Type B pancreatic cell (in vitro differentiated cells): ENCODE results near the gene LMCD1. TPM values are rescaled to one million over a fixed set of nuclear protein-coding genes. Genes with fewer than 3 reads are reported as not detected.

Source experiments
- DNase-seq: peaks from one replicate; pipeline ENCODE4 v3.0.0; 2021; ENCODE audit warnings: mixed read lengths; ENCODE audit not compliant: unreplicated experiment; ENCODE audit errors: extremely low spot score
- H3K27ac Mint-ChIP-seq: 2 replicates; pipeline ENCODE4 v1.8.0; 2021; ENCODE audit warnings: mild to moderate bottlenecking, mixed read lengths
- H3K27me3 Mint-ChIP-seq: 2 replicates; pipeline ENCODE4 v1.8.0; 2021; ENCODE audit warnings: mixed read lengths
- H3K36me3 Mint-ChIP-seq: 2 replicates; pipeline ENCODE4 v1.8.0; 2021; ENCODE audit warnings: mixed read lengths
- H3K4me1 Mint-ChIP-seq: one replicate; pipeline ENCODE4 v1.8.0; 2021; ENCODE audit warnings: mixed read lengths; ENCODE audit not compliant: unreplicated experiment
- H3K4me3 Mint-ChIP-seq: 2 replicates; pipeline ENCODE4 v1.8.0; 2021; ENCODE audit warnings: mild to moderate bottlenecking, mixed read lengths
- H3K9me3 Mint-ChIP-seq: 2 replicates; pipeline ENCODE4 v1.8.0; 2021; ENCODE audit warnings: mixed read lengths
- total RNA-seq: library from RNA; stranded (reverse); gene quantifications from 2 replicates; pipeline ENCODE4 v1.2.1, GENCODE V29; 2021; ENCODE audit warnings: low replicate concordance
- TF ChIP-seq, protein P1 (sequence below): fragments of 200-600 bp; sonication (generic); conservative IDR thresholded peaks from 2 replicates; pipeline ENCODE4 v1.5.0; 2021; ENCODE audit warnings: antibody characterized with exemption, mild to moderate bottlenecking

LMCD1 gene
- total RNA-seq, 1 donor from 2014 or later = 33.1 TPM

- DNase-seq = no peak
- Mint-ChIP-seq H3K27me3 (no peaks in the 10 kb centered on the region), H3K36me3 (peaks cover 13% of the 10 kb centered on the region), H3K4me1 (peaks cover 61% of the 10 kb centered on the region), H3K27ac (peak overlapping the region; percentile 21), H3K9me3 (peaks cover 6% of the 10 kb centered on the region), H3K4me3 (no peak overlapping the region)
- TF ChIP-seq, protein P1, sequence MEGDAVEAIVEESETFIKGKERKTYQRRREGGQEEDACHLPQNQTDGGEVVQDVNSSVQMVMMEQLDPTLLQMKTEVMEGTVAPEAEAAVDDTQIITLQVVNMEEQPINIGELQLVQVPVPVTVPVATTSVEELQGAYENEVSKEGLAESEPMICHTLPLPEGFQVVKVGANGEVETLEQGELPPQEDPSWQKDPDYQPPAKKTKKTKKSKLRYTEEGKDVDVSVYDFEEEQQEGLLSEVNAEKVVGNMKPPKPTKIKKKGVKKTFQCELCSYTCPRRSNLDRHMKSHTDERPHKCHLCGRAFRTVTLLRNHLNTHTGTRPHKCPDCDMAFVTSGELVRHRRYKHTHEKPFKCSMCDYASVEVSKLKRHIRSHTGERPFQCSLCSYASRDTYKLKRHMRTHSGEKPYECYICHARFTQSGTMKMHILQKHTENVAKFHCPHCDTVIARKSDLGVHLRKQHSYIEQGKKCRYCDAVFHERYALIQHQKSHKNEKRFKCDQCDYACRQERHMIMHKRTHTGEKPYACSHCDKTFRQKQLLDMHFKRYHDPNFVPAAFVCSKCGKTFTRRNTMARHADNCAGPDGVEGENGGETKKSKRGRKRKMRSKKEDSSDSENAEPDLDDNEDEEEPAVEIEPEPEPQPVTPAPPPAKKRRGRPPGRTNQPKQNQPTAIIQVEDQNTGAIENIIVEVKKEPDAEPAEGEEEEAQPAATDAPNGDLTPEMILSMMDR = no peak
These were observed 4.0 kb downstream of the LMCD1 start for GRCh38 chr3:8505621-8506020.

GRCh38 chr3:8506571-8507061, 5.0 kb downstream of the LMCD1 start:
- Mint-ChIP-seq H3K27me3 (no peaks in the 10 kb centered on the region), H3K4me1 (peaks cover 51% of the 10 kb centered on the region), H3K9me3 (peaks cover 6% of the 10 kb centered on the region), H3K36me3 (peaks cover 18% of the 10 kb centered on the region), H3K4me3 (no peak overlapping the region), H3K27ac (no peak overlapping the region)
- DNase-seq = no peak
- TF ChIP-seq, protein P1 = no peak

- TF ChIP-seq, protein P1 = no peak
- Mint-ChIP-seq H3K36me3 (peaks cover 18% of the 10 kb centered on the region), H3K9me3 (peaks cover 6% of the 10 kb centered on the region), H3K4me1 (peaks cover 46% of the 10 kb centered on the region), H3K4me3 (no peak overlapping the region), H3K27me3 (no peaks in the 10 kb centered on the region), H3K27ac (no peak overlapping the region)
- no peak for DNase-seq
These were observed 5.9 kb downstream of the LMCD1 start for GRCh38 chr3:8507496-8507895.

- H3K9me3 Mint-ChIP-seq = peaks cover 6% of the 10 kb centered on the region
- H3K27ac Mint-ChIP-seq = no peak overlapping the region
- H3K4me3 Mint-ChIP-seq = no peak overlapping the region
- peaks cover 25% of the 10 kb centered on the region for H3K4me1 Mint-ChIP-seq
- TF ChIP-seq, protein P1 = no peak
- H3K36me3 Mint-ChIP-seq = peaks cover 26% of the 10 kb centered on the region
- DNase-seq = no peak
- H3K27me3 Mint-ChIP-seq = no peaks in the 10 kb centered on the region
These were observed 8.3 kb downstream of the LMCD1 start for GRCh38 chr3:8509961-8510360.

DNA sequence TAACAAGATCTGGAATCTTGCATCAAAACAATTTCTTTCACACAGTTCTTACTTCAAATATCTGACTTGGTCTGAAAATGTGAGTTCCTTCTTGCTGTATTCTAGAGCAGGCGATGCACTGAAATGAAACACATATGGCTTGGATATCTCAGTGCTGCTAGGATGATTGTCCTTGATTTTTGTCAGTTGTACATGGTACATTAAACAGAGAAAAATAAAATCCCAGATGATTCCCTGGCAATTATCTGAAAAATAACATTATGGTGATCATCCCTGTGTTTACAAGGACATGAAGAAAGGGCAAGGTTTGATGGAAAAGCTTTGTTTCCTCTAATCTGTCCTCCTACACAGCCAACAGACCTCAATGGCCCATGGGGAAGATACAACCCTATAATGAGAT, 10.6 kb downstream of the LMCD1 start:
- no peak overlapping the region for H3K4me3 Mint-ChIP-seq
- no peaks in the 10 kb centered on the region for H3K27me3 Mint-ChIP-seq
- no peak overlapping the region for H3K27ac Mint-ChIP-seq
- DNase-seq = no peak
- H3K9me3 Mint-ChIP-seq = peaks cover 6% of the 10 kb centered on the region
- H3K36me3 Mint-ChIP-seq = peaks cover 29% of the 10 kb centered on the region
- TF ChIP-seq, protein P1 = no peak
- H3K4me1 Mint-ChIP-seq = peaks cover 16% of the 10 kb centered on the region
